HG03432 (cell line): ENCODE measurements around the gene LIMA1.
"Not testable (repeated sequence)": the region's sequence is repeated elsewhere in the genome, so short reads cannot be mapped to it uniquely, and the experiment has no call there.

Experiments used
- ATAC-seq: cut with Tn5 transposase; IDR thresholded peaks from one replicate; pipeline ENCODE4 v1.9.1; 2021; ENCODE audit warnings: mild to moderate bottlenecking, moderate library complexity; ENCODE audit not compliant: unreplicated experiment

The LIMA1 gene

GRCh38 chr12:50290692-50291091 is 7.4 kb upstream of the LIMA1 start:
- ATAC-seq: not testable (repeated sequence)

GRCh38 chr12:50287271-50287670 is 4.0 kb upstream of the LIMA1 start:
- no peak for ATAC-seq

GRCh38 chr12:50285253-50285652 is 1.9 kb upstream of the LIMA1 start:
- no peak for ATAC-seq

- ATAC-seq: peak; percentile 18
Observed at GRCh38 chr12:50282721-50283228, 545 bp downstream of the LIMA1 start.

- ATAC-seq: no peak
Observed at GRCh38 chr12:50279501-50279900, 3.8 kb downstream of the LIMA1 start.

GRCh38 chr12:50276912-50277671 is 6.2 kb downstream of the LIMA1 start:
- no peak for ATAC-seq

- no peak for ATAC-seq
Observed at GRCh38 chr12:50276068-50276467, 7.3 kb downstream of the LIMA1 start.

GRCh38 chr12:50275556-50275955 is 7.8 kb downstream of the LIMA1 start:
- ATAC-seq: no peak

- not testable (repeated sequence) for ATAC-seq
Observed at GRCh38 chr12:50275127-50275526, 8.2 kb downstream of the LIMA1 start.

- no peak for ATAC-seq
Observed at GRCh38 chr12:50271724-50272247, 11.5 kb downstream of the LIMA1 start.

GRCh38 chr12:50268482-50268881 is 14.8 kb downstream of the LIMA1 start:
- no peak for ATAC-seq

GRCh38 chr12:50265770-50266524 is 17.4 kb downstream of the LIMA1 start:
- no peak for ATAC-seq

- no peak for ATAC-seq
Observed at GRCh38 chr12:50263832-50264231, 19.5 kb downstream of the LIMA1 start.

GRCh38 chr12:50261654-50262053 is 21.7 kb downstream of the LIMA1 start:
- no peak for ATAC-seq

GRCh38 chr12:50258167-50258551 is 25.2 kb downstream of the LIMA1 start:
- no peak for ATAC-seq

GRCh38 chr12:50257236-50258166 is 25.8 kb downstream of the LIMA1 start:
- ATAC-seq: no peak

- no peak for ATAC-seq
Observed at GRCh38 chr12:50256761-50257160, 26.6 kb downstream of the LIMA1 start.

- ATAC-seq: no peak
Observed at GRCh38 chr12:50252977-50253602, 30.2 kb downstream of the LIMA1 start.

GRCh38 chr12:50251619-50252252 is 31.6 kb downstream of the LIMA1 start:
- ATAC-seq: no peak
